A673 (cell line): ENCODE data around the gene NETO2.
"Not testable (repeated sequence)": the region's sequence is repeated elsewhere in the genome, so short reads cannot be mapped to it uniquely, and the experiment has no call there.

Experiments used
- CTCF ChIP-seq: fragments of 300-800, 200-600 bp; sonication (generic); conservative IDR thresholded peaks from 2 replicates; pipeline ENCODE4 v1.5.1; 2017; ENCODE audit warnings: low read depth, mild to moderate bottlenecking, antibody characterized with exemption, low read length, moderate library complexity, mixed read lengths
- EZH2 ChIP-seq: fragments of 200-600 bp; sonication (generic); IDR thresholded peaks from 2 replicates; pipeline ENCODE4 v1.6.1; 2017; ENCODE audit warnings: borderline replicate concordance, low read depth, mild to moderate bottlenecking, mixed read lengths, antibody characterized with exemption, low read length; ENCODE audit not compliant: poor library complexity, severe bottlenecking

DNA sequence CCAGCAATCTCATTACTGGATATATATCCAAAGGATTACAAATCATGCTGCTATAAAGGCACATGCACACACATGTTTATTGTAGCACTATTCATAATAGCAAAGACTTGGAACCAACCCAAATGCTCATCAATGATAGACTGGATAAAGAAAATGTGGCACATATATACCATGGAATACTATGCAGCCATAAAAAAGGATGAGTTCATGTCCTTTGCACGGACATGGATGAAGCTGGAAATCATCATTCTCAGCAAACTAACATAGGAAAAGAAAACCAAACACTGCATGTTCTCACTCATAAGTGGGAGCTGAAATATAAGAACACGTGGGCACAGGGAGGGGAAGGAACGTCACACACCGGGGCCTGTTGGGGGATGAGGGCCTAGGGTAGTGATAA, 40.8 kb downstream of the NETO2 start:
- not testable (repeated sequence) for TF ChIP-seq EZH2, CTCF
